ENCODE data around the gene SLC19A1.

SLC19A1 gene

DNA sequence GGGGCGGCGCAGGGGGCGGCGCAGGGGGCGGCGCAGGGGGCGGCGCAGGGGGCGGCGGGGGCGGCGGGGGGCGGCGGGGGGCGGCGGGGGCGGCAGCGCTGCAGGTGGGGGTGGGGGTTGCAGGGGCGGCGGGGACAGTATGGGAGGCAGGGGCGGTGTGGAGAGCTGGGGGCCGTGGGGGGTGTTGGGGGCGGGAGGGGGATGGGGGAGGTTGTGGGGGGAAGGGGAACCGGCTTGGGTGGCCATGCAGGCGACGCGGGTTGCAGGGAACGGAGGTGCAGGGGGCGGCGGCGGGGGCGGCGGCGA lies 13.0 kb upstream of the SLC19A1 start:
- DNase-seq, result no peak
- Histone ChIP-seq H3K27ac (peak overlapping the region; percentile 13 to 76), H3K36me3 (no peaks in the 10 kb centered on the region), H3K27me3 (peaks cover 0 to 53% of the 10 kb centered on the region in 2 donors), H3K4me1 (peaks cover 0 to 13% (median 8%) of the 10 kb centered on the region in 4 donors), H3K9me3 (no peaks in the 10 kb centered on the region), H3K4me3 (peak overlapping the region; percentile 57)
- intact Hi-C loops (cut with DNase I; ENCODE audit: low total_unique reads), result loop anchor here (5.0 kb wide), 3 partner anchors 42 to 367 kb away; no protein-coding TSS in a partner anchor
- TF ChIP-seq, protein P1, sequence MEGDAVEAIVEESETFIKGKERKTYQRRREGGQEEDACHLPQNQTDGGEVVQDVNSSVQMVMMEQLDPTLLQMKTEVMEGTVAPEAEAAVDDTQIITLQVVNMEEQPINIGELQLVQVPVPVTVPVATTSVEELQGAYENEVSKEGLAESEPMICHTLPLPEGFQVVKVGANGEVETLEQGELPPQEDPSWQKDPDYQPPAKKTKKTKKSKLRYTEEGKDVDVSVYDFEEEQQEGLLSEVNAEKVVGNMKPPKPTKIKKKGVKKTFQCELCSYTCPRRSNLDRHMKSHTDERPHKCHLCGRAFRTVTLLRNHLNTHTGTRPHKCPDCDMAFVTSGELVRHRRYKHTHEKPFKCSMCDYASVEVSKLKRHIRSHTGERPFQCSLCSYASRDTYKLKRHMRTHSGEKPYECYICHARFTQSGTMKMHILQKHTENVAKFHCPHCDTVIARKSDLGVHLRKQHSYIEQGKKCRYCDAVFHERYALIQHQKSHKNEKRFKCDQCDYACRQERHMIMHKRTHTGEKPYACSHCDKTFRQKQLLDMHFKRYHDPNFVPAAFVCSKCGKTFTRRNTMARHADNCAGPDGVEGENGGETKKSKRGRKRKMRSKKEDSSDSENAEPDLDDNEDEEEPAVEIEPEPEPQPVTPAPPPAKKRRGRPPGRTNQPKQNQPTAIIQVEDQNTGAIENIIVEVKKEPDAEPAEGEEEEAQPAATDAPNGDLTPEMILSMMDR (IDR thresholded peaks at IDR 0.05), result no peak

DNA sequence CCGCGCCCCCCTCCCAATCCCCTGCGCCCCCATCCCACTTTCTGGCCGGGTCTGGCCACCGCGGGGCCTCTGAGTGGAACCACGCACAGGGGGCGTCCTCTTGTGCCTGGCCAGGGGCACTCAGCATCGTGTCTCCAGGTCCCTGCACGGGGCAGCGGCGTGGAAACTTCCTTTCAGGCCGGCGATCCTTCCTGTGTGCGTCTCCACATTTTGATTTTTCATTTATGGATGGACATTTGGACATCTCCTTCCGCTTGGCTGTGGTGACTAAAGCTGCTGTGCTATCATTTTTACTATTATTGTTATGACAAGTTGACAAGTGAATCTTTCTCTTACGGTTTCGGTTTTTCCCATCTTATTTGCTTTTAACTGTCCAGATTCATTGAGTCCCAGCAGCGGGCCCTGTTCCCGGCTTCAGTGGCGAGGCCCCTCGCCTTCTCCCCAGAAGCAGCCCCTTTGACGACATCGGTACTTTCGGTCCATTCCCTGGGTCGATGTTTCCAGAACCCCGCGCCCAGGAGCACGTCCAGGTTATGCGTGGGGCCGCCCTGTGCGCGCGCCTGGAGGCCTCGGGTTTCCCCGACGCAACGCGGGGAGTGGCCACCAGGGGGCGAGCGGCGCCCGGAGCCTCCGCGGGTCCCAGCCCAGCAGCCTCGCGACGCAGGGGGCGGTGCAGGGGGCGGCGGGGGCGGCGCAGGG lies 12.4 kb upstream of the SLC19A1 start:
- peak; percentile 64 to 90 for DNase-seq
- TF ChIP-seq, protein P1 (IDR thresholded peaks at IDR 0.05), result peak; percentile 72 to 84
- Histone ChIP-seq H3K4me1 (peaks cover 0 to 13% (median 8%) of the 10 kb centered on the region in 4 donors), H3K27ac (peak overlapping the region in 1 of 2 donors; percentile 70), H3K27me3 (peaks cover 0 to 54% of the 10 kb centered on the region in 2 donors), H3K36me3 (no peaks in the 10 kb centered on the region), H3K9me3 (no peaks in the 10 kb centered on the region), H3K4me3 (peak overlapping the region; percentile 53 to 61)
- intact Hi-C loops (cut with DNase I; ENCODE audit: low total_unique reads), result loop anchor here (5.0 kb wide), 3 partner anchors 43 to 368 kb away; no protein-coding TSS in a partner anchor

DNA sequence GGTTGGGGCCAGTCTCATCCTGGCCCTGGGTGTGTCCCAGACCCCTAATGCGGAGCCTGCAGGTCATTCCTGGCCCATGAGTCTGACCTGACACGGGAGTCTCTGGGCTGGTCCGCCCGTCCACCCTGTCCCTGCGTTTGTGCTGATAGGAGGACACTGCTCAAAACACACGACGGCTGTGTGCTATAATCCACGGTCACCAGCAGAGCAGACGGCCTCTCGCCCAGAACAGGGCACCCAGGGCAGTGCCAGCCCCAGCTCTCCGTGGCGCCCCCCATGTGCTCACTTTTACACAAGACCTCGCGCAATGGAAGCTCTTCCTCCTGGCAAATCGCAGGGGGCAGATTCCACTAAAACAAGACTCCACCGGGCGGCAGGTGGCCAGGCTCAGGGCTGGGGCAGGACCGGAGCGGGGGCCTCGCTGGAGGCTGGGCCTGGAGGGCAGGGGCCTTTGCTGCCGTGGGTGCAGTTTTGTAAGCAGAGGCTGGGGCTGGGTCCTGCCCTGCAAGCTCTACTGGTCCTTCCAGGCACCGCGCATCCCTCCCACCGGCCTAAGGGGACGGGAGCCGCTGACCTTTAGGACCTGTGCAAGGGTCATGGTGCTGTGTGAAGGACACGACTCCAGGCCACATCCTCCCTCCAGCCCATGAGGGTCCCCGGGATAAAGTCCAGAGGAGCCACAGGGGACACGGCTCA lies 10.6 kb upstream of the SLC19A1 start:
- intact Hi-C loops (cut with DNase I; ENCODE audit: low total_unique reads), result no loop called here
- peaks cover 0 to 51% of the 10 kb centered on the region in 2 donors for H3K27me3 ChIP-seq
- H3K4me1 ChIP-seq, result peaks cover 0 to 13% (median 8%) of the 10 kb centered on the region in 4 donors
- no peak overlapping the region for H3K4me3 ChIP-seq
- no peaks in the 10 kb centered on the region for H3K9me3 ChIP-seq
- peak in 1 of 2 donors; percentile 66 for DNase-seq
- H3K36me3 ChIP-seq, result no peaks in the 10 kb centered on the region
- no peak overlapping the region for H3K27ac ChIP-seq
- TF ChIP-seq, protein P1 (IDR thresholded peaks at IDR 0.05), result no peak

DNA sequence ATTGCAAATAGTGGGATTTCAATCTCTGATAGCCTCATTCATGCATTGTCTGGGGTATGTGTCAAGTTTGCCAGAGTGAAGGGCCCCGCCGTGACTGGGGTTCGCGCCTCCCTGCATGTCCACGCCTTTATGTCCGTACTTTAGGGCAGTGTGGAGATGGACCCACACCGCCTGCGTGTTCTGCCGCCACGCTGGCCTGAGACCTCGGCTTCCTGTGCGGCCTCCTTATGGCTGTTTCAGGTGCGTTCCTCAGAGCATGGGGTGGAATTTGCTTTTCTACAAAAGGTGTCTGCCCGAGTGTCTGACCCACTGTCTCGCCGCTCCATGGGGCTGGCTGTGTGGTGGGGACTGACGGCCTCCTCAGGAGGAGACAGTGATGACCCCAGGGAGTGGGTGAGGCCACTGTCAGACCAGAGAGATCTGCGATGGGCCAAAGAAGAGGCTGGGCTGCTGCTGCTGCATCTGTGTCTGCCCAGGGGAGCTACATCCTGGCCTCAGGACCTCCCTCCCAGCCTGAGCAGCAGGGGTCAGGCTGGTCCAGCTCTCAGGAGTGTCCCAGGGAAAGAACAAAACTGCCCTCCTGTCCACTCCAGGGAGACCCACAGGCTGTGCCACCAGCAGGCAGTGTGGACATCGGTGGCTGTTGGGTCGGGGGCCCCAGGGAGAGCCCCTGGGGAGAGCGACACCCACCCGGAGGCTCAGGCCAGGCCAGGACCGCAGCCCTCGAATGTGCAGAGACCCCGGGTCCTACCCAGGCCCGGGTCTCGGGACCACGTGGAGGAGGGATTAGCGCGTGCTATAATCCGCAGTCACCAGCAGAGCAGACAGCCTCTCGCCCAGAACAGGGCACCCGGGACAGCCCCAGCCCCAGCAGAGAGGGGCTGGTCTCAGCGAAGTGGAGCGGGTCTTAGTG lies 9.8 kb upstream of the SLC19A1 start:
- Histone ChIP-seq H3K27me3 (peaks cover 0 to 43% of the 10 kb centered on the region in 2 donors), H3K4me3 (no peak overlapping the region), H3K9me3 (no peaks in the 10 kb centered on the region), H3K4me1 (peaks cover 0 to 13% (median 8%) of the 10 kb centered on the region in 4 donors), H3K36me3 (no peaks in the 10 kb centered on the region), H3K27ac (no peak overlapping the region)
- intact Hi-C loops (cut with DNase I; ENCODE audit: low total_unique reads), result no loop called here
- peak in 1 of 2 donors; percentile 63 for DNase-seq
- TF ChIP-seq, protein P1 (IDR thresholded peaks at IDR 0.05), result no peak

DNA sequence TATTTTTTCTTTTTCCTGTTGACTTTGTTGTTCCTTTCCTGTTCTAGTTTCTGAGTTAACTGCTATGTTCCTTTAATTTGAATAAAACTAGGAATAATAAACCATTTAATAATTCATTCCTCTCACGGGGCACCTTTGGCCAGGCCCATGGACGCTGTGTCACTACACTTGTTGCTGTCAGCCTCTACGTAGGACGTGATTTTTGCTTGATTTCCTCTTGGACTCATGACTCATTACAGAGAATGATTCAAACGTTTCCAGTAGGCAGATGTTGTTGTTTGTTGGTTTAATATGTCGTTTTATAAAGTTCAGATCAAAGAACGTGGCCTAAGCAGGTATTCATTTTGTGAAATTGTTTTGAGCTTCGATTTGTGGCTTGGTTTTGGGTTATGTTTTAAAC lies 9.1 kb upstream of the SLC19A1 start:
- no peaks in the 10 kb centered on the region for H3K9me3 ChIP-seq
- no peak overlapping the region for H3K27ac ChIP-seq
- H3K27me3 ChIP-seq, result peaks cover 0 to 38% of the 10 kb centered on the region in 2 donors
- peaks cover 0 to 13% (median 7%) of the 10 kb centered on the region in 4 donors for H3K4me1 ChIP-seq
- H3K4me3 ChIP-seq, result no peak overlapping the region
- TF ChIP-seq, protein P1 (IDR thresholded peaks at IDR 0.05), result no peak
- intact Hi-C loops (cut with DNase I; ENCODE audit: low total_unique reads), result no loop called here
- H3K36me3 ChIP-seq, result no peaks in the 10 kb centered on the region
- DNase-seq, result peak in 1 of 2 donors; percentile 29

Data from tibial artery (tissue), 4 donors.